Activated naive CD4-positive, alpha-beta T cell treated with anti-CD3 and anti-CD28 coated beads, Interleukin-2, amount 50 U/mL, for 16 hours (primary cell): ENCODE results near the gene ASS1.
A peak's percentile ranks its signal among the peaks of the same experiment; 100 is the strongest.
"Not testable (repeated sequence)": the region's sequence is repeated elsewhere in the genome, so short reads cannot be mapped to it uniquely, and the experiment has no call there.

Experiments
- DNase-seq: peaks from one replicate; pipeline ENCODE4 v3.0.0-alpha.2; 2020

Gene ASS1

GRCh38 chr9:130444565-130445221 lies at the start of gene ASS1:
TSS of gene ASS1 (plus strand) at chr9:130444961. CDS start at chr9:130452229, 7,268 bp downstream.
- DNase-seq = peak; percentile 67

- DNase-seq = no peak
Observed at GRCh38 chr9:130395810-130396435, 48.8 kb upstream of the ASS1 start.

GRCh38 chr9:130396581-130396980 lies 48.2 kb upstream of the ASS1 start:
- DNase-seq = no peak

GRCh38 chr9:130398487-130399240 lies 46.1 kb upstream of the ASS1 start:
- no peak for DNase-seq

- DNase-seq = no peak
Observed at GRCh38 chr9:130399768-130400167, 45.0 kb upstream of the ASS1 start.

GRCh38 chr9:130400870-130401269 lies 43.9 kb upstream of the ASS1 start:
- no peak for DNase-seq

GRCh38 chr9:130401742-130402141 lies 43.0 kb upstream of the ASS1 start:
- DNase-seq = not testable (repeated sequence)

- DNase-seq = no peak
Observed at GRCh38 chr9:130402243-130402642, 42.5 kb upstream of the ASS1 start.

- no peak for DNase-seq
Observed at GRCh38 chr9:130402645-130403440, 41.9 kb upstream of the ASS1 start.

- no peak for DNase-seq
Observed at GRCh38 chr9:130405657-130406257, 39.0 kb upstream of the ASS1 start.

GRCh38 chr9:130406278-130406895 lies 38.4 kb upstream of the ASS1 start:
- no peak for DNase-seq

GRCh38 chr9:130407916-130408663 lies 36.7 kb upstream of the ASS1 start:
- DNase-seq = no peak

- DNase-seq = no peak
Observed at GRCh38 chr9:130408669-130409068, 36.1 kb upstream of the ASS1 start.

GRCh38 chr9:130409246-130409645 lies 35.5 kb upstream of the ASS1 start:
- no peak for DNase-seq

- no peak for DNase-seq
Observed at GRCh38 chr9:130410443-130410842, 34.3 kb upstream of the ASS1 start.

- no peak for DNase-seq
Observed at GRCh38 chr9:130411566-130411915, 33.2 kb upstream of the ASS1 start.

GRCh38 chr9:130414081-130414731 lies 30.6 kb upstream of the ASS1 start:
- DNase-seq = no peak

GRCh38 chr9:130414910-130415746 lies 29.6 kb upstream of the ASS1 start:
- DNase-seq = no peak

- DNase-seq = no peak
Observed at GRCh38 chr9:130417602-130418001, 27.2 kb upstream of the ASS1 start.

- DNase-seq = no peak
Observed at GRCh38 chr9:130418776-130419175, 26.0 kb upstream of the ASS1 start.
